Measurements from ENCODE around the gene PCDHB1.

DNA sequence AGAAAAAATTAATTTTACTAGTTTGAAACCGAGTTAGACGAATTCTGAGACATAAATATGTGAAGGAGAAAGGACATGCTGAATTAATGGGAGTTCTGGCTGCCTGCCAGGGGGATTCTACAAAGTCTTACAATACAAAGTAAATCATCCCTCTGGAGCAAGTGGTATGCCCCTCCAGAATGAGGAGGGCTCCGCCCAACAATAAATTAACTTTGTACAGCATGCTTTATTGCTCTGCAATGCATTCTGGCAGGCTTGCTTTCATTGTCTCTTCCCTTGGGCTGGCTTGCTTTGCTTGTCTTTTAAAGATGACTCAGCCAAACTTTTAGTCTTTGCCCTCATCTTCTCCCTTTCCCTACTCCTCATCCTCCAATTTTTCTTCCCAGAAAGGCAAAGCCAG lies 11.7 kb upstream of the PCDHB1 start:
- TF ChIP-seq CTCF (IDR thresholded peaks at IDR 0.05): no peak
- no peak for TF ChIP-seq POLR2A (IDR thresholded peaks at IDR 0.05)
